AG08395 (cell line): ENCODE measurements around the gene CCNY.
A peak's percentile ranks its signal among the peaks of the same experiment; 100 is the strongest.
"Not testable (repeated sequence)": the region's sequence is repeated elsewhere in the genome, so short reads cannot be mapped to it uniquely, and the experiment has no call there.

Experiments used
- DNase-seq: peaks from one replicate; pipeline ENCODE4 v3.0.0; 2012; ENCODE audit warnings: mixed read lengths, low spot score

CCNY gene

GRCh38 chr10:35384265-35384868 lies 48.1 kb downstream of the CCNY start:
- peak; percentile 45 for DNase-seq

- DNase-seq = no peak
Measured at GRCh38 chr10:35386594-35387174, 50.4 kb downstream of the CCNY start.

GRCh38 chr10:35387768-35388167 lies 51.5 kb downstream of the CCNY start:
- no peak for DNase-seq

- DNase-seq = no peak
Measured at GRCh38 chr10:35388197-35388596, 51.9 kb downstream of the CCNY start.

GRCh38 chr10:35388682-35389081 lies 52.4 kb downstream of the CCNY start:
- DNase-seq = no peak

GRCh38 chr10:35390161-35390840 lies 54.0 kb downstream of the CCNY start:
- DNase-seq = no peak

GRCh38 chr10:35390843-35391152 lies 54.5 kb downstream of the CCNY start:
- DNase-seq = no peak

- no peak for DNase-seq
Measured at GRCh38 chr10:35391153-35391953, 55.0 kb downstream of the CCNY start.

GRCh38 chr10:35391954-35392262 lies 55.6 kb downstream of the CCNY start:
- no peak for DNase-seq

GRCh38 chr10:35392482-35393228 lies 56.3 kb downstream of the CCNY start:
- no peak for DNase-seq

- DNase-seq = no peak
Measured at GRCh38 chr10:35394411-35394851, 58.1 kb downstream of the CCNY start.

- DNase-seq = no peak
Measured at GRCh38 chr10:35394934-35395333, 58.6 kb downstream of the CCNY start.

- DNase-seq = no peak
Measured at GRCh38 chr10:35396560-35397434, 60.5 kb downstream of the CCNY start.

- no peak for DNase-seq
Measured at GRCh38 chr10:35397953-35398352, 61.6 kb downstream of the CCNY start.

- peak; percentile 65 for DNase-seq
Measured at GRCh38 chr10:35398355-35398754, 62.0 kb downstream of the CCNY start.

- DNase-seq = no peak
Measured at GRCh38 chr10:35398908-35399307, 62.6 kb downstream of the CCNY start.

GRCh38 chr10:35399414-35400009 lies 63.2 kb downstream of the CCNY start:
- DNase-seq = no peak

- DNase-seq = no peak
Measured at GRCh38 chr10:35400595-35401268, 64.4 kb downstream of the CCNY start.

GRCh38 chr10:35403491-35403890 lies 67.2 kb downstream of the CCNY start:
- not testable (repeated sequence) for DNase-seq

GRCh38 chr10:35404077-35404476 lies 67.8 kb downstream of the CCNY start:
- not testable (repeated sequence) for DNase-seq
